Fibroblast of the aortic adventitia (primary cell): ENCODE results near the gene XAB2. TPM values are rescaled to one million over a fixed set of nuclear protein-coding genes. Genes with fewer than 3 reads are reported as not detected.

Experiments
- DNase-seq: peaks from one replicate; pipeline ENCODE4 v3.0.0-alpha.2; 2010; ENCODE audit warnings: low read depth
- H3K4me3 ChIP-seq: 2 replicates; pipeline ENCODE4 v1.5.1; 2011; ENCODE audit warnings: low read depth, mild to moderate bottlenecking, control low read depth, low read length, moderate library complexity
- CTCF ChIP-seq: IDR thresholded peaks from 2 replicates; pipeline ENCODE4 v1.5.1; 2011; ENCODE audit warnings: mild to moderate bottlenecking, low read length, control low read depth, inconsistent platforms; ENCODE audit not compliant: insufficient read depth
- total RNA-seq: library from RNA; depleted of rRNA; stranded (reverse); fragments of >200 nt; gene quantifications from 2 replicates; pipeline ENCODE4 v1.2.3, GENCODE V29; 2012; ENCODE audit warnings: low replicate concordance

The XAB2 gene
- total RNA-seq, 1 donor: 30.5 TPM

GRCh38 chr19:7596211-7596937 lies 33.0 kb downstream of the XAB2 start:
- no peak overlapping the region for H3K4me3 ChIP-seq
- no peak for DNase-seq
- TF ChIP-seq CTCF: no peak

GRCh38 chr19:7595466-7596133 lies 33.7 kb downstream of the XAB2 start, which contains the start of gene CAMSAP3:
Gene CAMSAP3 (plus strand): TSS chr19:7595863. CDS start chr19:7596003, 140 bp downstream.
- H3K4me3 ChIP-seq: no peak within 1 kb of the TSS
- DNase-seq: peak; percentile 13
- TF ChIP-seq CTCF: no peak

GRCh38 chr19:7590256-7590655 lies 39.1 kb downstream of the XAB2 start:
- no peak overlapping the region for H3K4me3 ChIP-seq
- no peak for DNase-seq
- TF ChIP-seq CTCF: no peak

GRCh38 chr19:7589822-7590221 lies 39.5 kb downstream of the XAB2 start:
- no peak overlapping the region for H3K4me3 ChIP-seq
- no peak for DNase-seq

GRCh38 chr19:7582446-7582845 lies 46.9 kb downstream of the XAB2 start:
- H3K4me3 ChIP-seq: no peak overlapping the region
- no peak for DNase-seq
- no peak for TF ChIP-seq CTCF

More at GRCh38 chr19:7589822-7590221, 39.5 kb downstream of the XAB2 start:
- no peak for TF ChIP-seq CTCF

- no peak overlapping the region for H3K4me3 ChIP-seq
- no peak for TF ChIP-seq CTCF
- DNase-seq: no peak
Measured at GRCh38 chr19:7579182-7579581, 50.2 kb downstream of the XAB2 start.
